K562 (cell line): ENCODE results near the gene MICAL1. TPM values are rescaled to one million over a fixed set of nuclear protein-coding genes. Genes with fewer than 3 reads are reported as not detected.
A peak's percentile ranks its signal among the peaks of the same experiment; 100 is the strongest.

Experiments
- BACH1 ChIP-seq: fragments of 200-800 bp; sonication (Bioruptor generic); IDR thresholded peaks from 2 replicates; pipeline ENCODE4 v1.6.1; 2016; ENCODE audit warnings: missing genetic modification characterization, missing compliant biosample characterization
- CBX2 ChIP-seq: fragments of 200-600 bp; sonication (generic); IDR thresholded peaks from one replicate; pipeline ENCODE4 v1.6.1; 2012; ENCODE audit warnings: mild to moderate bottlenecking, low read length, inconsistent platforms; ENCODE audit not compliant: insufficient read depth, poor library complexity, severe bottlenecking
- CSDE1 ChIP-seq, 2 experiments: fragments of 450-650 bp; IDR thresholded peaks; 2 replicates each; pipeline ENCODE4 v1.6.1; 2016; ENCODE audit warnings: mild to moderate bottlenecking in 1 of 2
- CTCF ChIP-seq, 3 experiments: IDR thresholded peaks in 2 of 3; conservative IDR thresholded peaks in 1 of 3; 2 replicates each; pipeline ENCODE4 v1.5.1; 2011 to 2012; ENCODE audit warnings: low read length in 3 of 3, mild to moderate bottlenecking in 3 of 3, control low read depth in 2 of 3, improper control_type of control experiment in 1 of 3, inconsistent platforms in 1 of 3, low read depth in 1 of 3, mixed read lengths in 1 of 3, moderate library complexity in 1 of 3; ENCODE audit not compliant: insufficient read depth in 2 of 3
- DIDO1 ChIP-seq: fragments of 450-650 bp; IDR thresholded peaks from 2 replicates; pipeline ENCODE4 v1.6.1; 2016; ENCODE audit warnings: low read depth, missing biosample characterization, missing genetic modification characterization
- ELK3 ChIP-seq: fragments of 450-650 bp; formaldehyde crosslinking; IDR thresholded peaks from 2 replicates; pipeline ENCODE4 v1.4.0; 2020; ENCODE audit warnings: mild to moderate bottlenecking
- KAT7 ChIP-seq: sonication (generic); formaldehyde crosslinking; IDR thresholded peaks from 2 replicates; pipeline ENCODE4 v1.8.0; 2022; ENCODE audit warnings: missing genetic modification reagents, mild to moderate bottlenecking, borderline replicate concordance
- MAFG ChIP-seq: fragments of 450-650 bp; conservative IDR thresholded peaks from 2 replicates; pipeline ENCODE4 v1.6.1; 2016; ENCODE audit warnings: missing genetic modification characterization, missing compliant biosample characterization
- RBM25 ChIP-seq: fragments of 200-400 bp; formaldehyde crosslinking; IDR thresholded peaks from 2 replicates; pipeline ENCODE4 v1.6.1; 2018; ENCODE audit warnings: low read length, low read depth, moderate library complexity; ENCODE audit not compliant: severe bottlenecking
- RFX7 ChIP-seq: fragments of 250-450 bp; sonication (Bioruptor Pico); IDR thresholded peaks from 2 replicates; pipeline ENCODE4 v1.5.1; 2021; ENCODE audit warnings: mild to moderate bottlenecking
- SNIP1 ChIP-seq: fragments of 450-650 bp; IDR thresholded peaks from 2 replicates; pipeline ENCODE4 v1.7.1; 2017; ENCODE audit warnings: low read depth, mild to moderate bottlenecking
- TRIM25 ChIP-seq: fragments of 450-650 bp; IDR thresholded peaks from 2 replicates; pipeline ENCODE4 v1.7.0; 2016; ENCODE audit warnings: borderline replicate concordance
- ZBTB34 ChIP-seq: fragments of 250-450 bp; sonication (Bioruptor Pico); IDR thresholded peaks from 2 replicates; pipeline ENCODE4 v1.8.0; 2021; ENCODE audit warnings: mild to moderate bottlenecking, moderate library complexity
- ZNF239 ChIP-seq: fragments of 250-450 bp; sonication (Bioruptor Pico); IDR thresholded peaks from 2 replicates; pipeline ENCODE4 v1.4.0; 2020; ENCODE audit warnings: mild to moderate bottlenecking
- polyA plus RNA-seq, 8 experiments: library from polyadenylated mRNA; depleted of rRNA in 4 of 8; stranded (reverse) in 5 of 8; unstranded in 3 of 8; fragments of >200 nt; fragmentation: Nextera tagmentation in 2 of 8; fragmentation: Illumina TruSeq in 1 of 8; extraction: Ambion mirVana in 2 of 8; extraction: Trizol in 1 of 8; gene quantifications; 2 replicates each; pipeline versions ENCODE4 v1.2.1 to v1.2.3, GENCODE V29; 2011 to 2014; ENCODE audit warnings: inconsistent platforms in 1 of 8, missing spikeins in 1 of 8
- total RNA-seq, 7 experiments: library from RNA; depleted of rRNA in 6 of 7; stranded (reverse); fragments of >200 nt in 6 of 7; fragmentation: Illumina TruSeq in 2 of 7; extraction: Trizol in 2 of 7; gene quantifications; 2 replicates each; pipeline versions ENCODE4 v1.2.1 to v1.2.3, GENCODE V29; 2011 to 2021; ENCODE audit warnings: low replicate concordance in 1 of 7
- TF ChIP-seq, protein P1 (sequence below): sonication (generic); formaldehyde crosslinking; IDR thresholded peaks from 2 replicates; pipeline ENCODE4 v1.8.0; 2022; ENCODE audit warnings: missing genetic modification reagents, mild to moderate bottlenecking, moderate library complexity, borderline replicate concordance
- TF ChIP-seq, protein P2 (sequence below): fragments of 250-450 bp; sonication (Bioruptor Pico); IDR thresholded peaks from 2 replicates; pipeline ENCODE4 v1.4.0; 2020; ENCODE audit warnings: mild to moderate bottlenecking

The MICAL1 gene
- total and polyA plus RNA-seq, 9 of the 15 experiments (the other 6 are each of a cell fraction or from before 2014, with no cell fraction given), result 0.07 to 15.2 (median 7.0) TPM

- TF ChIP-seq TRIM25, result no peak
- no peak for TF ChIP-seq CBX2
- no peak for TF ChIP-seq DIDO1 (tag)
- no peak for TF ChIP-seq MAFG (tag)
- TF ChIP-seq CTCF (IDR thresholded peaks at IDR 0.05 in 2 of 3, conservative IDR thresholded peaks at IDR 0.05 in 1 of 3; ENCODE audit: insufficient read depth in 2 of 3, low read depth in 1 of 3, low read length in 3 of 3), result peak; percentile 41 to 70 (median 42); a peak in 5 of 6 replicates
- no peak for TF ChIP-seq RBM25
- no peak for TF ChIP-seq SNIP1
- TF ChIP-seq, protein P1, sequence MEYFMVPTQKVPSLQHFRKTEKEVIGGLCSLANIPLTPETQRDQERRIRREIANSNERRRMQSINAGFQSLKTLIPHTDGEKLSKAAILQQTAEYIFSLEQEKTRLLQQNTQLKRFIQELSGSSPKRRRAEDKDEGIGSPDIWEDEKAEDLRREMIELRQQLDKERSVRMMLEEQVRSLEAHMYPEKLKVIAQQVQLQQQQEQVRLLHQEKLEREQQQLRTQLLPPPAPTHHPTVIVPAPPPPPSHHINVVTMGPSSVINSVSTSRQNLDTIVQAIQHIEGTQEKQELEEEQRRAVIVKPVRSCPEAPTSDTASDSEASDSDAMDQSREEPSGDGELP, result peak; percentile 55; the same call in 1 of the 2 replicates
- TF ChIP-seq ZBTB34 (CRISPR knock-in tag), result no peak
- TF ChIP-seq, protein P2, sequence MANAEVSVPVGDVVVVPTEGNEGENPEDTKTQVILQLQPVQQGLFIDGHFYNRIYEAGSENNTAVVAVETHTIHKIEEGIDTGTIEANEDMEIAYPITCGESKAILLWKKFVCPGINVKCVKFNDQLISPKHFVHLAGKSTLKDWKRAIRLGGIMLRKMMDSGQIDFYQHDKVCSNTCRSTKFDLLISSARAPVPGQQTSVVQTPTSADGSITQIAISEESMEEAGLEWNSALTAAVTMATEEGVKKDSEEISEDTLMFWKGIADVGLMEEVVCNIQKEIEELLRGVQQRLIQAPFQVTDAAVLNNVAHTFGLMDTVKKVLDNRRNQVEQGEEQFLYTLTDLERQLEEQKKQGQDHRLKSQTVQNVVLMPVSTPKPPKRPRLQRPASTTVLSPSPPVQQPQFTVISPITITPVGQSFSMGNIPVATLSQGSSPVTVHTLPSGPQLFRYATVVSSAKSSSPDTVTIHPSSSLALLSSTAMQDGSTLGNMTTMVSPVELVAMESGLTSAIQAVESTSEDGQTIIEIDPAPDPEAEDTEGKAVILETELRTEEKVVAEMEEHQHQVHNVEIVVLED, result no peak
- no peak for TF ChIP-seq BACH1
- TF ChIP-seq ELK3 (CRISPR knock-in tag), result no peak
- TF ChIP-seq RFX7, result no peak
- TF ChIP-seq CSDE1 (IDR thresholded peaks at IDR 0.05), result no peak
- no peak for TF ChIP-seq ZNF239 (CRISPR knock-in tag)
- no peak for TF ChIP-seq KAT7 (CRISPR knock-in tag)
These were observed at the start of gene MICAL1 (continued) for GRCh38 chr6:109455437-109456110.
